CD4-positive, alpha-beta T cell treated with Interleukin-17A for 1 hour (primary cell): ENCODE measurements around the gene CARS1.
A peak's percentile ranks its signal among the peaks of the same experiment; 100 is the strongest.

Experiments
- DNase-seq: peaks from one replicate; pipeline ENCODE4 v3.0.0-alpha.2; 2020

Gene CARS1

DNA sequence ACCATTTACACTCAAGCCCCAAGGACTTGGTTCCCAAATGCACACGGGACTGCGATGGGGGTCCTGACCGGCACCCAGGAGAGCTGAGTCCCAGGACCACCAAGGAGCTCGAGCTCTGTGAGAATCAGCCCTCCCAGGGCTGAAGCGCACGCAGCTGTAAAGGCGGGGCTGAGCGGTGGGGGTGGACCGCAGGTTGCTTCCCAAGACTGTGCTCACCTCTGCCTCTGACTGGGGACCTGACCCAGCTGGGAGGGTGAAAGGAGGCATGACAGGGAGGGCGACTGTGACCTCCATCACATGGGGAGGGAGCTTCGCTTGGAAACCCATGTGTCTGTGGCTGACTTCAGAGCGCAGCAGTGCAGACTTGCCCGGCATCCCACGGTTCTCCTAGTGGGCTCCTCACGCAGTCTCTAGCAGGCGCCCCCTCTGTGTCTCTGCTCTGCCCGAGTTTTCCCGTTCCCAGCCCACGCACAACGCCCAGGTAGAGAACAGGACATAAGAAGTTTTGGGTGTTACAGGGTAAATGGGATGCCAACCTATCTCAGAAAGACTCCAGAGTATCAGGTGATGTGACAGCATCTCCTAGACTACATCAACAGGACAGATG is 49.7 kb downstream of the CARS1 start:
- no peak for DNase-seq

DNA sequence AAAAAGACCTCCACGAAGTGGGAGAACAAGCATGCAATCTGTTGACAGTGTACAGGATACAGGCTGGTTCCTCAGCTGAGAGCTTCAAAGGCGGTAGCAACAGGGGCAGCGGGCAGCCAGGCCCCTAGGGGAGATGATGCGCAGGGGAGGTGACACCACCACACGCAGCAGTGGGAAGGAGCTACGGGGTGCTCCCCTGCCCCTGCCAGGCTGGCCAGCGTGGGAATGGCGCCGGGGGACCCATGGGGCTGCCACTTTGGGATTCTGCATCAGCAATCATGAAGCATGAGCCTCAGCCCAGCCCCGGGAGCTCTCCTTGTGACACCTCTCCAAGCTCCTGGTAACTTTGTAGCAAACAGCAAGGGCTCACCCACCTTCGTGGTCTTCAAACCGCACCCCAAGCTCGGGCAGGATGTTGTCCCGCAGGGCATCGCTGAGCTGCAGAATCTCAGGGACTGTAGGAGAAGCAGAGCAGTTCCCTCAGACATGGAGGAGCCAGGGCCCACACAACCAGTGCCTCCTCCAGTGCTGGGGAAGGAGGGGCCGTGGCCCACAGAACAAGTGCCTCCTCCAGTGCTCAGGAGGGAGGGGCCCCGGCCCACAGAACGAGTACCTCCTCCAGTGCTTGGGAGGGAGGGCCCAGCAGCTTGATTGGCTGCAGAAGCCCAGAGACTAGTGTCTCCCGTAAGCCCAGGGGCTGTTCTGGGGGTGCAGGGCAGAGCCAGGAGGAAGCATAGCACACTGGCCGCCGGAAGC is 50.5 kb downstream of the CARS1 start:
- peak; percentile 34 for DNase-seq

DNA sequence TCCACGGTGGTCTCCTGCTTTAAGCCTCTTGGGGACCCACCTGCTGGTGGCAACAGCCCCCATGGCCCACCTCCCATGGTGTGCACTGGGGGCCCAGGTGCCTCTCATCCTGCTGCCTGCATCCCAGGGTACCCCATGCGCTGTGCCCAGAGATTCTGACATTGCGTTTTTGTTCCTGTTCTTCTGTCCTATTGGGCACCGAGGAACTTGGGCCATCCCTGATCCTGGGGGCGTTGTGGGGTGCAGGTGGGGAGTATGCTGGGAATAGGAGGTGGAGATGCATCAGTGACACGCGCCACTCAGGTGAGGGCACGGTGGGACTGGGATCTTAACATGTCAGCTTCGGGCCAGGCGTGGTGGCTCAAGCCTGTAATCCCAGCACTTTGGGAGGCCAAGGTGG is 52.7 kb downstream of the CARS1 start:
- no peak for DNase-seq

DNA sequence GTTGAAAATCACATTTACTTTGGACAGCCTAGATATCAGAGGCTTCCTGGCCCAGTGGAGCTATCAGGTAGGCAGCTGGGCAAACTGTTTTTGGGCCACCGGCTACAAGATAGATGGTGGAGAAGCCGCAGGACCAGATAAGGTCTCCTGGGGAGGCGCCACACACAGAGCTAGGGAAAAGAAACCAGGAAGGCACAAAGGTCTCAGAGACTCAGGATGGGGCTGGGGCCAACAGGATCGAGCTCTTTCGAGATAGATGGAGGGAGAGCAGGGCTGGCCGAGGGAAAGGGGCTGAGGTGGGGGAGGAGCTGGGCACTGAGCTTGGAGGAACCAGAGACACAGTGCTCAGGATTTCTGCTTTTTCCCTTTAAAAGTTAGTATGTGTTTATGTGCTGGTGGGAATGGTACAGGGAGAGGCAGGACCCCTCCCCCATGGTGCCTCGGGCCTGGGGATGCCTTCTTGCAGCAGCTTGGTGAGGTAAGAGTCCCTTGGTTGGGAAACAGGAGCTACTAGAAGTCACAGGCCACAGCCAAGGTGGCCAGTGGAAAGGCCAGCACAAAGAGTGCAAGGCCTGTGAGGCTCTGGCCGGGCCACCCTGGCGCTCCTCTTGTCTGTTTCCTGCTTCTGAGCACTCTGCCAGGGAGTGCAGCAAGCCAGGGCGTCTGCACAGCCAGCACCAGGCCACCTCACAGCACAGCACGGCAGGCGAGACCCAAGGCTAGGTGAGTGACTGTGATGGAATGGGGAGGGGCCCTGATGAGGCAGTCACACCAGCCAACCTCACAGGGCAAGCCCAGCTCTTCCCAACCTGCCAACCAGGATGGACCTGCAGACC is 53.6 kb downstream of the CARS1 start:
- DNase-seq, result no peak

DNA sequence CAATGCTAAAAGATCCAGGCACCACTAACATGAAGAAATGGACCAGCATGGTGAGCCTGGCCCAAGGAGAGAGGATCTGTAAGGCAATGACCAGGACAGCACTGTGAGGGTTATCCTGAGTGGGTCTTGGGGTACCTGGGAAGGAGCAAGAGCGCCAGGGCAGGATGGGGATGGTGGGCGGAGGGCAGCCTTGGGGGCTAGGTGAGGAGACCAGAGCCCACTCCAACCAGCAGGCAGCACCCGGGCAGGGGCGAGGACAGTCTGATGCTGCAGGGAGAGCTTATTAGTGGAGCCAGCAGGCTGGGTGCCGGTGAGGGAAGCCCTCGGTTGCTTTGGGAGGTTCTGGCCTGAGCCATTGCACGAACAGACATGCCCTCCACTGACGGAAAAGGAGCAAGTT is 54.4 kb downstream of the CARS1 start:
- no peak for DNase-seq

DNA sequence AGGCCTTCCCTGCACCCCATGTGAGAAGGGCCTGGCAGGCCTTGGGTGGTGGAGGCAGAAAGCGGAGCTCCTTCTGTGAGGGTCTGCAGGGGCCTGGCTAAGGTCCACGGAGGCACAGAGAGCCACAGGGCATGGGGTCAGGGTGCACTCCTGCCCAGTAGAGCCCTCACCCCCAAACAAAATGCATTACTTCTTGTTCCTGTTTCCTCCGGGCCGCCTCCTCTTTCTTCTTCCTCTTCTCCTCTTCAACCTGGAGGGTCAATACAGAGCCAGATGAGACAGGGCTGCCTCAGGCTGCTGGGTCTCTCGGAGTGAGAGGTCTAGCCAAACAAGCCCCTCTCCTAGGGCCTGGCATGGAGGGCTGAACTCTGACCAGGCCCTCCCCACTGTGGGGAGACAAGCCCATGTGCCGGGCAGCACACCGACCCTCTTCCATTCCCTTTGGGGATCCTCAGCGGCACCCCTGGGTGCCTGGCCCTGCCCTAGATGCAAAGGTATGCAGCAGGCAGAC is 54.8 kb downstream of the CARS1 start:
- DNase-seq, result no peak

DNA sequence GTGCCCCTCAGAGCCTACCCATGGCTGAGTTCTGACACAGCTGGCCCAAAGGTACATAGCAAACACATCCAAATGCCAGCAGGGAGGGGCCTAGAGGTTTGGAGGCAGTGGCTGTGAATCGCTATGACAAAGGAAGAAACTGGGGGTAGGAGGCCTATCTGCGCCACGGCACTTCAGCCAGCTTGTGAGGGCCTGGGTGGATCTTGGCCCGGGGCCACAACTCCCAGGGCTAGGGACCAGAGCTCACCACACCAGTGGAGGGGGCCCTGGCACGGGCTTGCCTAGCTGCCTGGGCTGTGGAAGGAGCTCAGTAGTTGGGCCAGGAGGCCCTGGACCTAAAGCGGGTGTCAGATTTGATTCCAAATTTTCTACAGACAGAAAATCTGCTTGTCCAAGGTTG is 55.7 kb downstream of the CARS1 start:
- no peak for DNase-seq

DNA sequence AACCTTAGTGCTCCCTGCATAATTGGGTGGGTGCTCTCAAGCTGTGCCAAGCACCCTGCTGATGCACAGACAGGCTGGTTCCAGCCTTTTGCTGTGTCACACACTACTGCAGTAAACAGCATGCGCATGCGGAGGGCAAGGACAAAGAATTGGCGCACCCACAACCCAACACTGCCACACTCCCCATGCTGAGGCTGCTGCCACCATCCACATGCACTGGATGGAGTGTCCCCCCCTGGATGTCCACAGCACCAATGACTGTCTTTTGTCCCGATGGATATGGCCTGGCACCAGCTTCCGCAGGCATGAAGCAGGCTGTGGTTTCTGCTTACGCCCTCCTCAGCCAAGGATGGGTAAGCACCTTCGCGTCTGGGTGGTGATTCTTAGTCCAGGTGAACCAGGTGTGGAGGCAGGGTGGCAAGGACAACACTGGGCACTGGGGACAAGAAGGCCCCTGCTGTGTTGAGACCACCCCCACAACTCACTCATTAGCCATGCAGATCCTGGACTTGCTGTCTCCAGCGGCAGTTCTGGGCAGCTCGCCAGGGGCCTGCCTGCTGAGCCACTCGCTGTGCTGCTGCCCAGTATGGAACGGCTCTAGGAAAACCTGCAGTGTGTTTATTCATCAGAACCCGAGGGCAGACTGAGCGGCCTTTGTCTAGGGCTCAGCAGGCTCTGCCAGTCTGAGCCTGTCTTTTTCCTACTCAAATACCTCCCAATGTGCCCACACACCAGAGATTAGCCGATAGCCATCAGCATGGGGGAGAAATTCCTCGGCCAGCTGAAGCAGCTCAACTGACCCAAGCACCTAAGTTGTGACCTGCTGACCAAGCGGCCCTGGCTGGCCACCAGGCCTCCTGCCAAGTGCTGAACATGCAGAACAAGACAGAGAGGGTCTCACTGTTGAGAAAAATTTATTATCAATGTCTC is 56.9 kb downstream of the CARS1 start:
- no peak for DNase-seq

DNA sequence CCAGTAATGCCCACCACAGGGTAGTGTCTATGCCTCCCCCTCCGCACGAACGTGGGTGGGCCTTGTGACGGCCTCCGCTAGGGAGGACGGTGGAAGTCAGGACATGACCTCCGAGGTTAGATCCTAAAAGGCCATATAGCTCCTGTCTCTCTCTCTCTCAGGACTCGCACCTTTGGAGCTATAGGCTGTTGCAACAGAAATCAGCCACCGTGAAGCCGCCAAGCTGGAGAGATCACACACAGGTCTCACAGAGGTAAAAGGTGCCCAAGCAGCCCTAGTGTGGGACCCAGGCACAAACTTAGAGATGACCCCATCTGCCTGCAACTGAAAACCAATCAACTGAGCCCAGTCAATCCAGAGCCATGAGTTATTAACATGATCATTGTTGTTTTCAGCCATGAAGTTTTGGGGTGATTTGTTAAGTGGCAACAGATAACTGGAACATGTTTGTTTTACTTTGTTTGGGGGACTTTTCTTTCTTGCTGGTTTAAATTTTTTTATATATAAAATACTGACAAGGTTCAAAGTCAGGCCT is 57.7 kb downstream of the CARS1 start:
- no peak for DNase-seq

DNA sequence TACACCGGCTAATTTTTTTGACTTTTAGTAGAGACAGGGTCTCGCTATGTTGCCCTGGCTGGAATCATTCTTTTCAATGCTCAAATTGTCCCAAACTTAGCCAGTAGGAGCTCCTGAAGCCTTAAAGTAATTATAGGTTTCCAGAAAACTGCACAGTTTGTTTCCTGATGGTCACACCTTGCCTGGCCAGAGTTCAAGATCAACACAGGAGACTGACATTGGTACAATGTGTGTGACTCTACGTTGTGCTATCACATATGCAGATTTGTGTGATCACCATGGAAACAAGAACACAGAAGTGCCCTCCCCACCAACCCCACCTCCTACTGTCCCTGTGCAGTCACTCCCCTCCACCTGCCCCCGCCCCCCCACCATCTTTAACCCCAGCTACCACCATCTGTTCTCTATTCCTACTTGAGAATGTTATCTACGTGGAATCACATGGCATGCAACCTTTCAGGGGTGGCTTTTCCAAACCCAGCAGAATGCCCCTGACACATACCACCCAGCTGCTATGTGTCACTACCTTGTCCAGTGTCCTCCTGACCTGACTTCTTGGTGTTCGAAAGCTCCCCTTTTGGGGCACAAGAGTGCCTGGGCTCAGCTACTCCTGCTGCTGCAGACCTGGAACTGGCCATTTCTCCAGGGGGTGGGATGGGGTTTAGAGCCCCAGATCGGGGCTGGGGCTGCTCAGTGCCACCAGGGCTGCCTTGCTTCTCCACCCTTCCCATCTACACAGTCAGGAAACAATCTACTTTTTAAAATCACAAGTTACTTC is 59.0 kb downstream of the CARS1 start:
- DNase-seq, result no peak

DNA sequence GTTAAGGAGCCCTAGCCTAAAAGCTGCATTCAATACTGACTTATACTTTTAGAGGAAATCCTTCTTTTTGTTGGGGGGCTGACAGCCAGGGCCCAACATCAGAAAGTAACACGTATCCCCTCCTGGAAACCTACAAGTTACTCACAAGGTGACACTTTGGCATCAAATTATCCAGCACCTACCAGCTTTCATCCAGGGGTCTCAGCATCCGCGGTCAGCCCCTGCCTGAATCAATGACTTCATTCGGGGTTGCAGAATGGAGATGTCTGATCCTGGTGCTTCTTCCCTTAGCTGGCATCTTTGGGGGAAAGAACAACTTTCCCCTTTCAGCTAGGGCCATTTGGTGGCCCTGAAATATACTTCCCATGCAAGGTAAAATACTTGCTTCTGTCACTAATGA is 59.8 kb downstream of the CARS1 start:
- DNase-seq, result no peak

DNA sequence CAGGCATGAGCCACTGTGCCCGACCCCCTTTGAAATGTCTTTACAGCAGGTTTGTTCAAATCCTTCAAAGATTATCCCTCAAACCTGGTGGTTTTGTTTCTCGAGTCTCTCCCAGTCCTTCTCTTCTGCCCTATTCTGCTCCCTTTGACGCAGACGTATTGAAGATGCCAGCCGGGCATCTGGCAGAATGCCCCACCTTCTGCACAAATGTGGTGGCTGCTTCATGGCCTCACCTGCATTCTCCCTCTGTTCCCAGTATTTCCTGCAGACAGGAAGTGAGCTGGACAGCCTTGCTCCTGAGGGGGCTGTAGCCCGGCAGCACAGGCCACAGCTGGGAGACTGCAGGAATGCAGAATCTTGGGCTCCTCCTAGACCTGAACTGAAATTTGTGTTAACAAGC is 60.2 kb downstream of the CARS1 start:
- no peak for DNase-seq

DNA sequence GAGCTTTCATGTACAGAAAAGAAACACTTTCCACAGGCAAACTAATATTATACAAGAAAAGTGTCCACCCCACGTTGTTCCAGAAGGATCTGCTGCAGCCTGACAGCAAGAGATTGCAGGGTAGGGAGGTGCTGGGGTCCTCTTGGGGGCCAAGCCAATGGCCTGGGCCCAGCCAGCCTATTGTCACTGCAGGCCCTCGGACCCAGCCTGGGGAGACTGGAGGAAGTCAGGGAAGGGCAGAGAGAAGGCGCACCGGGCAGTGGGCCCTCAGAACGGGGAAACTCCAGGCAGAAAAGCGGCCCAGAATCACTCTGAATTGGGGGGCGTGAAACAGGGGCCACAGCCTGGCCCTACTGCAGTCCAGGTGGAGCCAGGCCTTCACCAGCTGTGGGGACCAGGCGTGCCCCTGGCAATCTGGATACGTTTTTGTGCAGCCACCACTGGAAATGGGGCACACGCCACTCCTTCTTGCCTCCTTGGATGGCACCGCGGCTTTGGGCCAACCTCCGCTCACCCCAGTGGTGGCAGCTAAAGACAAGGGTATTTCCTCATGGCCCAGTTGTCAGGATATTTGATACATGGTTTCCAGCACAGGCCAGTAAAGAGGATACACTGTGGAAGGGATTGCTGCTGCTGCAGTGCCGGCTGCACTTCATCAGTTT is 61.2 kb downstream of the CARS1 start:
- DNase-seq, result no peak

DNA sequence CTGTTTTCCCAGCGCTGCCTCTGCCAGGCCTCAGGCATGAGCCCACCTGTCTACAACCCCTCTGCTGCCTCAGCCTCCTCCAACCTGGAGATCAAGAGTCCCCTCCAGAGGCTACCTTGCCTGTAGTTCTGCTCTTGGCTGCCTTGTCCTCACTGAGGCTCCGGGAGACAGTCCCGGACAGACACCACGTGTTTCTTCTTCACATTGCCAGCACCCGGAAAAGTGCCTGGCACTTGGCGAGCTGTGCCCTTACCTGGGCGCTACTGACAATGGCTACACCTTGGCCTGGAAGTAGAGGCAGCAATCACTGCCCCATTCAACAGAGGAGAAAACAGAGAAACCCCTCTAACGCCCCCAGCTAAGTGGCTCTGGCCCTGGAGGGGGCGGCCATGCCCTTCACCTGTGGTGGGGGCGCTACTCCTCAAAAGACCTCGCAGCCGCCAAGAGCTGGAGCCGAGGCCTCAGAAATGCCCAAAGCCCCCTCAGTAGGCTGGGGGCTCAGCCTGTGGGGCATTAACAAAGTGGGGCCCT is 62.1 kb downstream of the CARS1 start:
- no peak for DNase-seq

DNA sequence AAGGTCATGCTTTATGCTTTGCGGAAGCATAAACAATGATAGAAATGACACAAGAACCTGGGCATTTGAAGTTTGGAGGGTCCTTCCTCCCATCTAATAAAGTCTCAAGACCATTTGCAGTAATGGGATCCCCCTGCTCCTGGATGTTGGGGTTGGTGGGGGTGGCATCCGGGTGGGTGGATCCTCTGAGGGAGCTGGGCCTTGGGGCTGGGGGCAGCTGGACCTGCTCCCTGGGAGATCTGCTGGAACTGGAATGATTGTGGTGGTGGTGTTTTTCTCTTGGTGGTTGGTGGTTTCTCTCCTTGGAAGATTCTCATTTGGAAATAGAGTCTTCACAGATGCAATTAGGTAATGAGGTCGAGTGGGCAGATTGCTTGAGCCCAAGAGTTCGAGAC is 62.9 kb downstream of the CARS1 start:
- no peak for DNase-seq

DNA sequence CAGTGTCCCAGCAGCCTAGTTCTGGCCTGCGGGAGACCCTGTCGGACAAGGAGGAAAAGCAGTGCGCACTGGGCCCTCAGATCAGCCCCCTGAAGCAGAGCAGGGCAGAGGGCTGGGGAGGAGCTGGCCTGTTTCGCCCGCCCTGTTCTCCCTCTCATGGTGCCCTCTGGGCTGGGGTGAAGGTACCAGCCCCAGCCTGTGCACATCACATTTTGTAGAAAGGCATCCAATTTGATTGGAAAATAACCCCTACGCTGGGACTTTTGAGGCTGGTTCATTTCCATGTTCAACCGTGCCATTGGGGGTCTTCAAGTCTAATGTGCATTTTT is 64.3 kb downstream of the CARS1 start:
- no peak for DNase-seq

DNA sequence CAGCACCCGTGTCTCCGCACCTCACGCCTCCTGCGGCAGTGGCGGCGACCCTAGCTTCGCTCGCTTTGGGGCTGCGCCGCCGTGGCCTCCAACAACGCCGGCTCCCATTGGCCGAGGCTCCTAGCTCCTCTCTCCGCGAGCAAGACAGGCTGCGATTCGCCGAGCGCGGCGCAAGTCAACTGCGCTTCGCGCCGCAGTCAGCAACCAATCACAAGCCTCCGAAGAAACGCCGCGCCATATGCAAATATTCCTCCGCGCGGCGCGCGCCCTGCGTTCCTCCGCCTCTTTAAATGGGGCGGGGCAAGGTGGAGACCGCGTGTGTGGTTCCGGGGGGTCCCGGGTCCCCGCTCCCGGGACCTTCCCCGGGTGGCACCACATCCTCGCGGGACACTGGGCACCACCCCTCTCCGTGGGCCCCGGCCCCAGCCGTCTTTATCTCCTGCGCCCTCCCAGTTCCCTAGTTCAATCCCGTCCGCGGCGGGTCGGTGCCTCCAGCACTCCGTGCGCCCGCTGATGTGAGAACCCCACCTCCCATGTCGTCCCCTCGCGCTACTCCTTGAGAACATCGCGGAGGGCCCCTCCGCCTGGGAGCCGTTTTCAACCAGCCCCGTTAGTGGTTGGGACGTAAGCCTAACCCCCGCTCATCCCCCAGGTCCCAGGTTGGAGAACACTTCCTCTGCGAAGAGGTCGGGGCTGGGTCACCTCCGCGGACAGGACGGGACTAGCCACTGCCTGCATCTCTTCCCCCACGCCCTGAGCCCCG is 64.8 kb downstream of the CARS1 start, which contains the start of gene NAP1L4:
Gene NAP1L4, minus strand, starts transcription at position 96 of the 763 bp plus-strand sequence. CDS start 13,109 bp downstream, outside the sequence.
- DNase-seq, result peak; percentile 96

DNA sequence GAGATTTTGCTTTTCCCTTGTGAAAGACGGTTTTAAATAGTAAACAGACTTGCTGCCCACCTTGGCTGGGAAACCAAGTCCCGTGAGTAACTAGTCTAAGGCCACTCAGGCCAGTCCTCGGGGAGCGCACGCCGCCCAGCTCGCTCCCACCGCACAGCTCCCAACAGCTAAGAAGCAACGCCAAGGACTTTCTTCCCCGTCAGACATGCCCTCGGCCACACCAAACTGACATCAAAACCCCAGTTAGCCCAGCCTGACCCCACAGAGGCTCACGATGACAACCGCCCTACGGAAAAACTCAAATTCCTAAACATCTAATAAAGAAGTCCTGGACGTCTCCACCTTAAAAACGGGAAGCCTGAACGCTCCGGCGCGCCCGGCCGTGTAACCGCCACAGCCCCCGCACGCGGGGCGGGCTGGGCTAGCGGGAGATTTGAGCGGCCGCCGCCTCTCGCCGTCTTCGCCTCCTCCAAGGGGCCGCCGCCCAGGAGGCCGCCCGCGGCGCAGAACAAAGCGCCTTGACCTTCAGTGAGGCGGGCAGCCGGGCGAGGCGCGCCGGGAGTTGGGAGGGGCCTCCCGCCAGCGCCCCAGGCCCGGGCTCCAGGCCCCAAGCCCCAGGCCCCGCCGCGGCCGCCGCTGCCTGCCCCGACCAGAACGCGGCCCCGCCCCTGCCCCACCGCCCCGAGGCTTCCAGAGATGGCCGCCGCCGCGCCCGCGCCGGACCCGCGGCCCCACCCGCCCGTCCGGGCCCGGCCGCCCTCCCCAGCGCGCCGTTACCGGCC is 65.6 kb downstream of the CARS1 start:
- no peak for DNase-seq
